Testis (tissue), 2 donors: ENCODE results near the gene PSTK.

Experiments
- CTCF ChIP-seq, 3 experiments: fragments of 450-650 bp in 2 of 3; fragments of 200-600 bp in 1 of 3; sonication (generic) in 1 of 3; IDR thresholded peaks; one replicate each; pipeline ENCODE4 v1.5.1; 2016 to 2019; ENCODE audit warnings: antibody characterized with exemption in 3 of 3, mild to moderate bottlenecking in 2 of 3, moderate library complexity in 1 of 3
- POLR2A ChIP-seq: fragments of 450-650 bp; IDR thresholded peaks from one replicate; pipeline ENCODE4 v1.6.1; 2017; ENCODE audit warnings: antibody characterized with exemption, mild to moderate bottlenecking, moderate library complexity

- TF ChIP-seq POLR2A (no peak), CTCF (IDR thresholded peaks at IDR 0.05) (no peak)
These were observed 22.7 kb upstream of the PSTK start for GRCh38 chr10:122957474-122957873.
